GM10248 (cell line): Measurements from ENCODE around the gene PARP2.
"Not testable (repeated sequence)": the region's sequence is repeated elsewhere in the genome, so short reads cannot be mapped to it uniquely, and the experiment has no call there.

ENCODE experiments used
- CTCF ChIA-PET: fragments of 300-600 bp; sonication (Branson Sonifier 250); formaldehyde crosslinking; extraction: SDS; loops from one replicate; lab custom pipeline; 2021; ENCODE audit warnings: antibody characterized with exemption; lab: Yijun Ruan, JAX
- POLR2A ChIA-PET: fragments of 350-650 bp; sonication (Branson Sonifier 250); formaldehyde crosslinking; extraction: SDS; loops from one replicate; lab custom pipeline; 2020; ENCODE audit warnings: antibody characterized with exemption; lab: Yijun Ruan, JAX
- DNase-seq: peaks from one replicate; pipeline ENCODE4 v3.0.0; 2012; ENCODE audit errors: extremely low spot score
- CTCF ChIP-seq: IDR thresholded peaks from 2 replicates; pipeline ENCODE4 v1.5.1; 2012; ENCODE audit warnings: mild to moderate bottlenecking, low read depth; ENCODE audit errors: extremely low read depth, missing control alignments, control extremely low read depth

Gene PARP2

GRCh38 chr14:20331053-20331613 is 12.3 kb upstream of the PARP2 start:
- no peak for TF ChIP-seq CTCF
- no peak for DNase-seq
- CTCF ChIA-PET, result interaction anchor here (3.3 to 5.8 kb wide), 4 partner anchors 9 to 14 kb away, joined by 19 to 45 read pairs (median 40); partner anchors contain the start of gene PARP2
- POLR2A ChIA-PET, result interaction anchor here (0.7 to 2.1 kb wide), 2 partner anchors 12 to 130 kb away, joined by 3 to 10 read pairs; partner anchors contain the start of genes PARP2 and PIP4P1

- no peak for TF ChIP-seq CTCF
- DNase-seq, result no peak
- CTCF ChIA-PET, result interaction anchor here (0.7 to 3.3 kb wide), 8 partner anchors 11 to 639 kb away, joined by 3 to 19 read pairs (median 4); partner anchors contain the start of genes PARP2 and TTC5
- POLR2A ChIA-PET, result interaction anchor here (2.2 kb wide), 1 partner anchor 10 kb away, joined by 21 read pairs; the partner anchor contains the start of gene PARP2
Measured at GRCh38 chr14:20332431-20332787, 11.0 kb upstream of the PARP2 start.

- peak; percentile 90 for DNase-seq
- ChIA-PET CTCF (interaction anchor here (0.7 to 3.3 kb wide), 10 partner anchors 10 to 638 kb away, joined by 3 to 19 read pairs (median 3); partner anchors contain the start of genes PARP2 and TTC5), POLR2A (interaction anchor here (2.2 kb wide), 1 partner anchor 10 kb away, joined by 21 read pairs; the partner anchor contains the start of gene PARP2)
- no peak for TF ChIP-seq CTCF
Measured at GRCh38 chr14:20332788-20333493, 10.5 kb upstream of the PARP2 start, which contains the start of gene CCNB1IP1. Gene CCNB1IP1, minus strand, starts transcription at chr14:20333279. Its CDS starts 16,756 bp downstream, at chr14:20316523.

DNA sequence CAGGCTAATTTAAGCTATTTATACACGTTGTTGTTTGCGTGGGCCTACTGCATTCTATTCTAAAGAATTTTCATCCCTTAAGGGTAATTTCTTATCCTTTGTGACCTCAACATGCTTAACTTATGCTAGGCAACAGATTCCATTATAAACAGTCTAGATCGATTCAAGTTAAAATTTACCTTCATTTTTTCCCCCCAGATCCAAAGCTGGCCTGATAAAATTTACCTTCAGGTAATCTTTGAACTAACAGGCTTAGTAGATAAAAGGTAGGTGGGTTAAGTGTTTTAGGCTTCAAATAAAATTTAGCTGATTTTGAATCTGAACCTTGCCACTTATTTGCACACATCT is 10.0 kb upstream of the PARP2 start:
- ChIA-PET POLR2A (interaction anchor here (0.7 to 2.2 kb wide), 2 partner anchors 9 to 21 kb away, joined by 3 to 21 read pairs; partner anchors contain the start of gene PARP2), CTCF (interaction anchor here (1.2 to 3.3 kb wide), 5 partner anchors 10 to 280 kb away, joined by 3 to 19 read pairs (median 5); partner anchors contain the start of gene PARP2)
- TF ChIP-seq CTCF, result no peak
- DNase-seq, result no peak

- ChIA-PET POLR2A (interaction anchor here (0.7 to 2.2 kb wide), 2 partner anchors 9 to 20 kb away, joined by 3 to 21 read pairs; partner anchors contain the start of gene PARP2), CTCF (interaction anchor here (1.2 to 3.3 kb wide), 4 partner anchors 9 to 279 kb away, joined by 3 to 19 read pairs (median 4); partner anchors contain the start of gene PARP2)
- TF ChIP-seq CTCF, result no peak
- no peak for DNase-seq
Measured at GRCh38 chr14:20334017-20334416, 9.4 kb upstream of the PARP2 start.

- ChIA-PET CTCF (interaction anchor here (0.6 to 5.0 kb wide), 8 partner anchors 8 to 272 kb away, joined by 3 to 45 read pairs (median 4); partner anchors contain the start of gene CCNB1IP1), POLR2A (interaction anchor here (3.1 kb wide), 1 partner anchor 114 kb away, joined by 13 read pairs; the partner anchor contains the start of genes APEX1 and OSGEP)
- not testable (repeated sequence) for DNase-seq
Measured at GRCh38 chr14:20341032-20341431, 2.4 kb upstream of the PARP2 start.
